SK-N-MC (cell line): Measurements from ENCODE around the gene WDR72.
"Not testable (repeated sequence)": the region's sequence is repeated elsewhere in the genome, so short reads cannot be mapped to it uniquely, and the experiment has no call there.

Experiments used
- DNase-seq: peaks from one replicate; pipeline ENCODE4 v3.0.0-alpha.2; 2011; ENCODE audit warnings: low read depth, low spot score
- H3K27ac ChIP-seq: fragments of 200-600 bp; sonication (generic); 2 replicates; pipeline ENCODE4 v1.5.1; 2016; ENCODE audit warnings: mixed run types
- H3K36me3 ChIP-seq: fragments of 200-600 bp; sonication (generic); 2 replicates; pipeline ENCODE4 v1.6.1; 2017; ENCODE audit warnings: antibody characterized with exemption, low read length, mixed read lengths; ENCODE audit not compliant: insufficient read depth
- H3K4me3 ChIP-seq: fragments of 200-600 bp; sonication (generic); 2 replicates; pipeline ENCODE4 v1.5.1; 2016
- H3K9ac ChIP-seq: fragments of 200-600 bp; sonication (generic); 2 replicates; pipeline ENCODE4 v1.8.0; 2017; ENCODE audit warnings: mixed run types, mixed read lengths; ENCODE audit not compliant: insufficient read length
- H3K9me3 ChIP-seq: fragments of 200-600 bp; sonication (generic); 2 replicates; pipeline ENCODE4 v1.6.1; 2017; ENCODE audit warnings: low read depth, mild to moderate bottlenecking, antibody characterized with exemption, low read length, moderate library complexity, mixed read lengths
- EZH2 ChIP-seq: fragments of 200-600 bp; sonication (generic); IDR thresholded peaks from one replicate; pipeline ENCODE4 v1.6.1; 2017; ENCODE audit warnings: antibody characterized with exemption
- FOXP2 ChIP-seq: optimal IDR thresholded peaks from 2 replicates; pipeline ENCODE3; 2011; ENCODE audit warnings: mild to moderate bottlenecking, moderate library complexity; ENCODE audit not compliant: insufficient read depth; ENCODE audit errors: extremely low read length, control extremely low read depth
- POLR2AphosphoS5 ChIP-seq: IDR thresholded peaks from 2 replicates; pipeline ENCODE4 v1.6.1; 2012; ENCODE audit warnings: mild to moderate bottlenecking, low read depth, low read length, borderline replicate concordance

WDR72 gene

GRCh38 chr15:53721334-53722087 lies 38.0 kb downstream of the WDR72 start:
- H3K9me3 ChIP-seq: no peaks in the 10 kb centered on the region
- H3K9ac ChIP-seq: no peak overlapping the region
- H3K36me3 ChIP-seq: no peaks in the 10 kb centered on the region
- no peak for TF ChIP-seq EZH2
- no peak for TF ChIP-seq POLR2AphosphoS5
- no peak for TF ChIP-seq FOXP2
- no peak overlapping the region for H3K27ac ChIP-seq
- H3K4me3 ChIP-seq: no peak overlapping the region
- no peak for DNase-seq

DNA sequence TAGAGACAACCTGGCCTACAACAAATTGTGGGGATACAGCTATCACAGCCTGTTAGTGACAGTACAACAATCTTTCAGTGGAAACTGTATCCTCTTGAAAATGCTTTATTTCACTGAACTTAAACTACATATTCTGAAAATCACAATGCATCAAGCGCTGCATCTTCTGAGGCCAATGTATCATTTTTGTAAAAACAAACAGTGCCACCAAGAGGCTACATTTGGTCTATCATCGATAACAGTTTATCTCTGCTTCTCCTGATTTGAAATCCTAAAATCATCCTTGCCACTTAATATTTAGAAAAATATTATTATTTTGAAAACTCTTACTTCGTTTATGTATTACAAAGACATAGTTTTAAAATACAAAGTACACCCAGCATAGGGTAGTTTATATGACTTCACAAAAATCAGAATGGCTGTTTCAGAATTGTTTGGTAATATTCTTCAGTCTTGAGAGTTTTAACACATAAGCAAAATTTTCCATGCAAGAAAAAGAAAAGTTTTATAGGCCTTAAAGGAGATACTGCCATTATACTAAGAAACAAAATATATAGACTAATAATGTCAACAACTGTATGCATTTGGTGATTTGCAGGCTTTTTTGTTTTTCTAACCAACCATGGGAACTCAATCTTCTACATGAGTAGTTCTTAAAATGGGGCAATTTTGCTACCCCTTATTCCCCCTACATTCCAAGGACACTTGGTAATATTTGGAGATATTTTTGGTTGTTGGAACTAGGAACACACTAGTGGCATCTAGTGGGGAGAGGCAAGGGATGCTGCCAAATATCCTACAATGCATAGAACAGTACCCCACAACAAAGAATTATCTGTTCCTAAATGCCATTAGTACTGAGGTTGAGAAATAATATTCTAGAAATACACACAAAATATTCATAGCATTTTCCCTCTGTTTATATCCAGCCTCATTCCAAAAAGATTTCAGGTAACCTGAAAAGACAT lies 42.3 kb downstream of the WDR72 start:
- Histone ChIP-seq H3K4me3 (no peak overlapping the region), H3K27ac (no peak overlapping the region), H3K36me3 (no peaks in the 10 kb centered on the region), H3K9me3 (no peaks in the 10 kb centered on the region), H3K9ac (no peak overlapping the region)
- TF ChIP-seq EZH2: no peak
- DNase-seq: no peak

- DNase-seq: no peak
- no peak for TF ChIP-seq FOXP2
- TF ChIP-seq EZH2: no peak
- no peak for TF ChIP-seq POLR2AphosphoS5
- H3K27ac ChIP-seq: no peak overlapping the region
- no peaks in the 10 kb centered on the region for H3K9me3 ChIP-seq
- H3K36me3 ChIP-seq: no peaks in the 10 kb centered on the region
- H3K4me3 ChIP-seq: no peak overlapping the region
- H3K9ac ChIP-seq: no peak overlapping the region
Measured at GRCh38 chr15:53713218-53713617, 46.2 kb downstream of the WDR72 start.

- DNase-seq: no peak
- TF ChIP-seq EZH2 (no peak), POLR2AphosphoS5 (no peak), FOXP2 (no peak)
- Histone ChIP-seq H3K4me3 (no peak overlapping the region), H3K36me3 (no peaks in the 10 kb centered on the region), H3K9me3 (no peaks in the 10 kb centered on the region), H3K27ac (no peak overlapping the region), H3K9ac (no peak overlapping the region)
Measured at GRCh38 chr15:53710906-53711305, 48.6 kb downstream of the WDR72 start.

GRCh38 chr15:53709821-53710220 lies 49.6 kb downstream of the WDR72 start:
- TF ChIP-seq EZH2: no peak
- no peak for TF ChIP-seq POLR2AphosphoS5
- no peak for TF ChIP-seq FOXP2
- Histone ChIP-seq H3K9ac (no peak overlapping the region), H3K9me3 (no peaks in the 10 kb centered on the region), H3K4me3 (no peak overlapping the region), H3K27ac (no peak overlapping the region), H3K36me3 (no peaks in the 10 kb centered on the region)
- no peak for DNase-seq

- no peak for DNase-seq
- no peak overlapping the region for H3K9ac ChIP-seq
- no peak overlapping the region for H3K4me3 ChIP-seq
- no peaks in the 10 kb centered on the region for H3K36me3 ChIP-seq
- TF ChIP-seq FOXP2 (no peak), EZH2 (no peak), POLR2AphosphoS5 (no peak)
- H3K27ac ChIP-seq: no peak overlapping the region
- no peaks in the 10 kb centered on the region for H3K9me3 ChIP-seq
Measured at GRCh38 chr15:53695365-53695764, 64.1 kb downstream of the WDR72 start.

GRCh38 chr15:53694476-53694874 lies 65.0 kb downstream of the WDR72 start:
- Histone ChIP-seq H3K27ac (no peak overlapping the region), H3K9ac (no peak overlapping the region), H3K36me3 (no peaks in the 10 kb centered on the region), H3K4me3 (no peak overlapping the region), H3K9me3 (no peaks in the 10 kb centered on the region)
- no peak for TF ChIP-seq FOXP2
- no peak for TF ChIP-seq EZH2
- TF ChIP-seq POLR2AphosphoS5: no peak
- DNase-seq: no peak

GRCh38 chr15:53693729-53694475 lies 65.6 kb downstream of the WDR72 start:
- H3K9ac ChIP-seq: no peak overlapping the region
- H3K4me3 ChIP-seq: no peak overlapping the region
- H3K9me3 ChIP-seq: no peaks in the 10 kb centered on the region
- no peaks in the 10 kb centered on the region for H3K36me3 ChIP-seq
- no peak for DNase-seq
- H3K27ac ChIP-seq: no peak overlapping the region
- TF ChIP-seq EZH2: no peak
- no peak for TF ChIP-seq FOXP2
- no peak for TF ChIP-seq POLR2AphosphoS5

GRCh38 chr15:53684162-53684561 lies 75.3 kb downstream of the WDR72 start:
- not testable (repeated sequence) for H3K36me3 ChIP-seq, H3K9me3 ChIP-seq, H3K9ac ChIP-seq, DNase-seq, H3K4me3 ChIP-seq, H3K27ac ChIP-seq
